K562 (cell line): Measurements from ENCODE around the gene DLX4. TPM values are rescaled to one million over a fixed set of nuclear protein-coding genes. Genes with fewer than 3 reads are reported as not detected.

Experiments used
- ATAC-seq: fragments of 200-7000 bp; cut with Tn5 transposase; 3 replicates; pipeline ENCODE4 v1.9.1; 2020; ENCODE audit warnings: moderate library complexity
- BruUV-seq: library from RNA; stranded (reverse); fragments of 400-500 nt; replicated peaks from 2 replicates; lab custom pipeline; 2021; lab: Mats Ljungman, UMichigan
- CTCF ChIA-PET: fragments of 300-600 bp; formaldehyde crosslinking; extraction: SDS; loops from one replicate; lab custom pipeline; 2021; ENCODE audit warnings: low intra/inter-chr PET ratio; lab: Yijun Ruan, JAX
- POLR2A ChIA-PET: fragments of 300-600, 350-650 bp; sonication (Branson Sonifier 250); formaldehyde crosslinking; extraction: SDS; loops from one replicate; lab custom pipeline; 2021; ENCODE audit warnings: antibody characterized with exemption, inconsistent platforms; lab: Yijun Ruan, JAX
- DNase-seq, 4 experiments: peaks; one replicate each; pipeline versions ENCODE4 v3.0.0 to v3.0.0-alpha.2; 2011 to 2018; ENCODE audit warnings: low spot score in 3 of 4, mixed read lengths in 3 of 4; ENCODE audit errors: extremely low read depth in 1 of 4
- FAIRE-seq: peaks from 2 replicates; lab custom pipeline; 2011; peaks lifted over from hg19 to GRCh38; lab: Jason Lieb, UNC
- H2AFZ ChIP-seq: 2 replicates; pipeline ENCODE4 v1.6.0; 2011; ENCODE audit warnings: low read depth, low read length, control low read depth, inconsistent platforms
- H3K27ac ChIP-seq: fragments of 200-600 bp; 3 replicates; pipeline ENCODE4 v1.8.0; 2011; ENCODE audit warnings: low read depth, mild to moderate bottlenecking, control low read depth, inconsistent platforms, low read length, moderate library complexity, mixed read lengths; ENCODE audit errors: extremely low read depth
- H3K27me3 ChIP-seq, 2 experiments: fragments of 300-600 bp in 1 of 2; 2 replicates in 1 of 2; 3 replicates in 1 of 2; pipeline versions ENCODE4 v1.6.0 to v1.8.0; 2011; ENCODE audit warnings: inconsistent platforms in 2 of 2, low read length in 2 of 2, mild to moderate bottlenecking in 1 of 2, mixed read lengths in 1 of 2, moderate library complexity in 1 of 2; ENCODE audit not compliant: control insufficient read depth in 2 of 2, insufficient read depth in 2 of 2
- H3K36me3 ChIP-seq: fragments of 300-600 bp; 3 replicates; pipeline ENCODE4 v1.8.0; 2011; ENCODE audit warnings: mild to moderate bottlenecking, low read length, inconsistent platforms; ENCODE audit not compliant: control insufficient read depth, insufficient read depth
- H3K4me1 ChIP-seq, 2 experiments: fragments of 200-600 bp in 1 of 2; replicated peaks in 1 of 2; 2 replicates in 1 of 2; 3 replicates in 1 of 2; pipeline versions ENCODE4 v1.5.1 to v1.8.0; 2011; ENCODE audit warnings: inconsistent platforms in 2 of 2, low read length in 2 of 2, mild to moderate bottlenecking in 1 of 2, mixed read lengths in 1 of 2, moderate library complexity in 1 of 2; ENCODE audit not compliant: control insufficient read depth in 2 of 2, insufficient read depth in 2 of 2
- H3K4me2 ChIP-seq: 2 replicates; pipeline ENCODE4 v1.6.1; 2011; ENCODE audit warnings: low read length, control low read depth, inconsistent platforms, mixed read lengths; ENCODE audit not compliant: insufficient read depth
- H3K4me3 ChIP-seq: fragments of 200-600 bp; sonication (generic), shearing (Covaris generic); 2 replicates; pipeline ENCODE4 v1.5.1; 2016; ENCODE audit warnings: control low read depth, inconsistent platforms
- H3K79me2 ChIP-seq: fragments of 200-600 bp; 3 replicates; pipeline ENCODE4 v1.8.0; 2011; ENCODE audit warnings: low read length, inconsistent platforms; ENCODE audit not compliant: control insufficient read depth, insufficient read depth
- H3K9ac ChIP-seq, 2 experiments: 2 replicates each; pipeline versions ENCODE4 v1.6.0 to v1.6.1; 2011; ENCODE audit warnings: low read depth in 2 of 2, low read length in 2 of 2, control low read depth in 1 of 2, inconsistent platforms in 1 of 2, mild to moderate bottlenecking in 1 of 2, mixed read lengths in 1 of 2; ENCODE audit not compliant: insufficient read depth in 1 of 2
- H3K9me1 ChIP-seq: one replicate; pipeline ENCODE4 v1.6.0; 2011; ENCODE audit warnings: inconsistent platforms, mild to moderate bottlenecking, low read length, moderate library complexity; ENCODE audit not compliant: control insufficient read depth, insufficient read depth
- H3K9me3 ChIP-seq: replicated peaks from 2 replicates; pipeline ENCODE4 v1.5.1; 2011; ENCODE audit warnings: low read depth, low read length, inconsistent platforms; ENCODE audit not compliant: control insufficient read depth, insufficient read depth
- H4K20me1 ChIP-seq: replicated peaks from 2 replicates; pipeline ENCODE4 v1.6.1; 2011; ENCODE audit warnings: low read length, inconsistent platforms, mixed read lengths; ENCODE audit not compliant: control insufficient read depth, insufficient read depth
- CTCF ChIP-seq, 3 experiments: IDR thresholded peaks in 2 of 3; conservative IDR thresholded peaks in 1 of 3; 2 replicates each; pipeline ENCODE4 v1.5.1; 2011 to 2012; ENCODE audit warnings: low read length in 3 of 3, mild to moderate bottlenecking in 3 of 3, control low read depth in 2 of 3, improper control_type of control experiment in 1 of 3, inconsistent platforms in 1 of 3, low read depth in 1 of 3, mixed read lengths in 1 of 3, moderate library complexity in 1 of 3; ENCODE audit not compliant: insufficient read depth in 2 of 3
- DDX20 ChIP-seq: fragments of 450-650 bp; IDR thresholded peaks from 2 replicates; pipeline ENCODE4 v1.6.1; 2016; ENCODE audit warnings: missing genetic modification characterization, low read depth, mild to moderate bottlenecking, missing compliant biosample characterization, moderate library complexity
- E2F6 ChIP-seq, 2 experiments: IDR thresholded peaks; 2 replicates each; pipeline ENCODE4 v1.6.1; 2011; ENCODE audit warnings: borderline replicate concordance in 1 of 2, control low read depth in 1 of 2, low read depth in 1 of 2, low read length in 1 of 2, mild to moderate bottlenecking in 1 of 2, mixed read lengths in 1 of 2, moderate library complexity in 1 of 2; ENCODE audit not compliant: insufficient read depth in 1 of 2, insufficient read length in 1 of 2, poor library complexity in 1 of 2, severe bottlenecking in 1 of 2; ENCODE audit errors: extremely low read depth in 1 of 2
- NFIC ChIP-seq: fragments of 450-650 bp; IDR thresholded peaks from 2 replicates; pipeline ENCODE4 v1.6.1; 2017; ENCODE audit warnings: mild to moderate bottlenecking, inconsistent platforms
- RHOXF2B ChIP-seq: fragments of 250-450 bp; sonication (Bioruptor Pico); conservative IDR thresholded peaks from 2 replicates; pipeline ENCODE4 v1.5.1; 2021
- RUNX1 ChIP-seq: sonication (generic); IDR thresholded peaks from 2 replicates; pipeline ENCODE4 v1.6.1; 2016; ENCODE audit warnings: antibody characterized with exemption, low read depth
- ZFP36 ChIP-seq: fragments of 150-350 bp; IDR thresholded peaks from 2 replicates; pipeline ENCODE4 v1.6.1; 2018; ENCODE audit warnings: low read length, low read depth; ENCODE audit not compliant: partially characterized antibody
- ZNF224 ChIP-seq: sonication (generic); formaldehyde crosslinking; IDR thresholded peaks from 2 replicates; pipeline ENCODE4 v1.8.0; 2022; ENCODE audit warnings: mild to moderate bottlenecking, missing genetic modification reagents
- WGBS: fragments of 100-300 bp; shearing (Covaris generic); methylation state at CpG from one replicate; pipeline ENCODE4 v1.1.6; 2016; ENCODE audit warnings: low coverage, mixed read lengths; ENCODE audit not compliant: insufficient coverage; ENCODE audit errors: missing lambda C conversion rate; 5-methylcytosine and 5-hydroxymethylcytosine counted together
- in situ Hi-C: fragments of 300-500 bp; cut with MboI; formaldehyde crosslinking; loops from 4 replicates; pipeline ENCODE4 v1.15.0; 2018; ENCODE audit warnings: inconsistent platforms, mixed read lengths
- intact Hi-C: fragments of 100-400 bp; cut with micrococcal nuclease; formaldehyde crosslinking; loops from 2 replicates; pipeline ENCODE4 v1.14.2; 2022
- polyA plus RNA-seq, 8 experiments: library from polyadenylated mRNA; depleted of rRNA in 4 of 8; stranded (reverse) in 5 of 8; unstranded in 3 of 8; fragments of >200 nt; fragmentation: Nextera tagmentation in 2 of 8; fragmentation: Illumina TruSeq in 1 of 8; extraction: Ambion mirVana in 2 of 8; extraction: Trizol in 1 of 8; gene quantifications; 2 replicates each; pipeline versions ENCODE4 v1.2.1 to v1.2.3, GENCODE V29; 2011 to 2014; ENCODE audit warnings: inconsistent platforms in 1 of 8, missing spikeins in 1 of 8
- total RNA-seq, 7 experiments: library from RNA; depleted of rRNA in 6 of 7; stranded (reverse); fragments of >200 nt in 6 of 7; fragmentation: Illumina TruSeq in 2 of 7; extraction: Trizol in 2 of 7; gene quantifications; 2 replicates each; pipeline versions ENCODE4 v1.2.1 to v1.2.3, GENCODE V29; 2011 to 2021; ENCODE audit warnings: low replicate concordance in 1 of 7

Gene DLX4
- total and polyA plus RNA-seq, 9 of the 15 experiments (the other 6 are each of a cell fraction or from before 2014, with no cell fraction given) = 0.15 to 2.2 (median 0.58) TPM

- TF ChIP-seq ZNF224 (no peak), E2F6 (IDR thresholded peaks at IDR 0.05; ENCODE audit: borderline replicate concordance in 1 of 2, extremely low read depth in 1 of 2, insufficient read depth in 1 of 2, insufficient read length in 1 of 2, low read depth in 1 of 2, low read length in 1 of 2, poor library complexity in 1 of 2, severe bottlenecking in 1 of 2) (no peak), RUNX1 (no peak), CTCF (IDR thresholded peaks at IDR 0.05 in 2 of 3, conservative IDR thresholded peaks at IDR 0.05 in 1 of 3; ENCODE audit: insufficient read depth in 2 of 3, low read depth in 1 of 3, low read length in 3 of 3) (no peak)
These were observed 38.1 kb upstream of the DLX4 start (continued) for GRCh38 chr17:49930880-49931279.

- ATAC-seq (no peak), FAIRE-seq (no peak), DNase-seq (no peak)
- no peaks in the 10 kb centered on the region for H3K36me3 ChIP-seq
- H3K9me3 ChIP-seq = no peaks in the 10 kb centered on the region
- intact Hi-C loops = no loop called here
- in situ Hi-C loops = no loop called here
- peaks cover 3 to 15% of the 10 kb centered on the region in 2 experiments; a peak in 3 of 5 replicates for H3K4me1 ChIP-seq
- H3K27me3 ChIP-seq = peaks cover 8 to 65% of the 10 kb centered on the region in 2 experiments
- no peak overlapping the region for H3K4me2 ChIP-seq
- WGBS = 0% methylated on average over 10 of the region's 16 CpGs
- no peak overlapping the region for H3K4me3 ChIP-seq
- no peaks in the 10 kb centered on the region for H3K79me2 ChIP-seq
- H3K9ac ChIP-seq = no peak overlapping the region
- no peak overlapping the region for H3K27ac ChIP-seq
- H4K20me1 ChIP-seq = peaks cover 6% of the 10 kb centered on the region
- CTCF ChIA-PET = no interaction called here
- TF ChIP-seq ZFP36 (peak; percentile 18), RHOXF2B (CRISPR knock-in tag) (no peak), NFIC (peak; percentile 12; the same call in 1 of the 2 replicates), DDX20 (tag) (no peak)
- no TSS peak for BruUV-seq
- POLR2A ChIA-PET = interaction anchor here (0.6 to 1.1 kb wide), 4 partner anchors 15 to 1383 kb away, joined by 3 to 5 read pairs (median 3); no protein-coding TSS in a partner anchor
- H3K9me1 ChIP-seq = no peaks in the 10 kb centered on the region
- no peak overlapping the region for H2AFZ ChIP-seq
These were observed 37.4 kb upstream of the DLX4 start for GRCh38 chr17:49931416-49932137.
